HG03342 (cell line): ENCODE results near the gene HNRNPR.
"Not testable (repeated sequence)": the region's sequence is repeated elsewhere in the genome, so short reads cannot be mapped to it uniquely, and the experiment has no call there.

Experiments used
- ATAC-seq: cut with Tn5 transposase; IDR thresholded peaks from one replicate; pipeline ENCODE4 v1.9.1; 2021; ENCODE audit warnings: mild to moderate bottlenecking, moderate library complexity; ENCODE audit not compliant: unreplicated experiment

Gene HNRNPR

GRCh38 chr1:23257371-23257770 lies 86.7 kb downstream of the HNRNPR start:
- ATAC-seq, result not testable (repeated sequence)
